DMS114 treated with DMSO at 0.1 percent for 48 hours (cell line): ENCODE results near the gene LPCAT1.
"Not testable (repeated sequence)": the region's sequence is repeated elsewhere in the genome, so short reads cannot be mapped to it uniquely, and the experiment has no call there.

ENCODE experiments used
- DNase-seq: peaks from one replicate; lab custom pipeline; 2025; ENCODE audit not compliant: unreplicated experiment; lab: John Stamatoyannopoulos, UW

The LPCAT1 gene

GRCh38 chr5:1523480-1523792 lies 324 bp downstream of the LPCAT1 start:
- DNase-seq = no peak

GRCh38 chr5:1522601-1523479 lies 920 bp downstream of the LPCAT1 start:
- no peak for DNase-seq

- DNase-seq = no peak
Observed at GRCh38 chr5:1521671-1522600, 1.8 kb downstream of the LPCAT1 start.

- no peak for DNase-seq
Observed at GRCh38 chr5:1520791-1521453, 2.8 kb downstream of the LPCAT1 start.

GRCh38 chr5:1519631-1520210 lies 4.0 kb downstream of the LPCAT1 start:
- DNase-seq = no peak

GRCh38 chr5:1517838-1518237 lies 5.9 kb downstream of the LPCAT1 start:
- DNase-seq = no peak

GRCh38 chr5:1516615-1517601 lies 6.9 kb downstream of the LPCAT1 start:
- DNase-seq = no peak

GRCh38 chr5:1515921-1516571 lies 7.7 kb downstream of the LPCAT1 start:
- DNase-seq = no peak

- no peak for DNase-seq
Observed at GRCh38 chr5:1515311-1515920, 8.3 kb downstream of the LPCAT1 start.

- DNase-seq = not testable (repeated sequence)
Observed at GRCh38 chr5:1514819-1515310, 8.9 kb downstream of the LPCAT1 start.

- no peak for DNase-seq
Observed at GRCh38 chr5:1514027-1514818, 9.5 kb downstream of the LPCAT1 start.

- no peak for DNase-seq
Observed at GRCh38 chr5:1513326-1514026, 10.3 kb downstream of the LPCAT1 start.

- no peak for DNase-seq
Observed at GRCh38 chr5:1512541-1513291, 11.0 kb downstream of the LPCAT1 start.

GRCh38 chr5:1511651-1512540 lies 11.9 kb downstream of the LPCAT1 start:
- peak; percentile 3 for DNase-seq

GRCh38 chr5:1511048-1511447 lies 12.7 kb downstream of the LPCAT1 start:
- DNase-seq = no peak

- DNase-seq = no peak
Observed at GRCh38 chr5:1510631-1511030, 13.1 kb downstream of the LPCAT1 start.
